Measurements from ENCODE around the gene KRT80.

The KRT80 gene

DNA sequence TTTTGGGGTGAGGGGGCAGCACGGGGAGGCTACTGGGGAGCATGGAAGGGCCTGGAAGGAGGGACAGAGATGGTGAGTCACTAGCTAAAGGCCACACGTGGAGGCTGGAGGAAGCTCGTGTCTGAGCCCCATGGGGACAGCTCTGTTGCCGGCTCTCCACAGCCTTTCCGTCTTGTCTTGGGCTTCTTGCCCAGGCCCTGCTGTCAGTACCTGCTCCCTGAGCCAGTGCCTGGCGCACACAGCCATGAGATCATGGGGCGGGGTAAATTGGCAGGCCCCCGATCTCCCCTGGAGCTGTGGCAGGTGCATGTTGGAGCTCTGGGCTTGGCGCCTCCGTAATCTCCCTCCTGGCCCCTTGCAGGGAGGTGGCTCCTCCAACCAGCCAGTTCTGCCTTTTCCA, 16.1 kb upstream of the KRT80 start:
- no peaks in the 10 kb centered on the region for H3K9me3 Mint-ChIP-seq
- no peaks in the 10 kb centered on the region for H3K36me3 Mint-ChIP-seq
- no peaks in the 10 kb centered on the region for H3K27me3 Mint-ChIP-seq
- no peak overlapping the region for H3K4me3 Mint-ChIP-seq
- H3K27ac Mint-ChIP-seq, result no peak overlapping the region
- peaks cover 4% of the 10 kb centered on the region for H3K4me1 Mint-ChIP-seq

DNA sequence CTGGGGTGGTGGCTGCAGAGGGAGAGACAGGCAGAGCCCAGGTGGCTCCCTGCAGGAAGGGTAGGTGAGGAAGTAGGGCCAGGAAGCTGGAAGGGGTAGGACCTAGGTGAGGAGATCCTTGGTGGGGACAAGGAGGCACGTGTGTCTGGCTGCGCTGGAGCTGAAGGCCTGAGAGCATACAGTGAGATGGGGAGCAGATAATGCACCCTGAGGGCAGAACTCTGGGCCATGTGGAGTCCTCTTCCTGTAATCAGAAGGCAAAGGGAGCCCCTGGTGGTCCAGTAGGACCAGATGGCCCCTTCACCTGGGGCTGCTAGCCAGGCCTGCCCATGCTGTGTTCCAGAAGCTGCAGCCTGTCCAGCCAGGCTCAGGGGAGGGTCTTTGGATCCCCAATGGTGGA, 15.3 kb upstream of the KRT80 start:
- H3K4me3 Mint-ChIP-seq, result no peak overlapping the region
- H3K27ac Mint-ChIP-seq, result no peak overlapping the region
- H3K4me1 Mint-ChIP-seq, result peaks cover 5% of the 10 kb centered on the region
- H3K27me3 Mint-ChIP-seq, result no peaks in the 10 kb centered on the region
- no peaks in the 10 kb centered on the region for H3K36me3 Mint-ChIP-seq
- H3K9me3 Mint-ChIP-seq, result no peaks in the 10 kb centered on the region

DNA sequence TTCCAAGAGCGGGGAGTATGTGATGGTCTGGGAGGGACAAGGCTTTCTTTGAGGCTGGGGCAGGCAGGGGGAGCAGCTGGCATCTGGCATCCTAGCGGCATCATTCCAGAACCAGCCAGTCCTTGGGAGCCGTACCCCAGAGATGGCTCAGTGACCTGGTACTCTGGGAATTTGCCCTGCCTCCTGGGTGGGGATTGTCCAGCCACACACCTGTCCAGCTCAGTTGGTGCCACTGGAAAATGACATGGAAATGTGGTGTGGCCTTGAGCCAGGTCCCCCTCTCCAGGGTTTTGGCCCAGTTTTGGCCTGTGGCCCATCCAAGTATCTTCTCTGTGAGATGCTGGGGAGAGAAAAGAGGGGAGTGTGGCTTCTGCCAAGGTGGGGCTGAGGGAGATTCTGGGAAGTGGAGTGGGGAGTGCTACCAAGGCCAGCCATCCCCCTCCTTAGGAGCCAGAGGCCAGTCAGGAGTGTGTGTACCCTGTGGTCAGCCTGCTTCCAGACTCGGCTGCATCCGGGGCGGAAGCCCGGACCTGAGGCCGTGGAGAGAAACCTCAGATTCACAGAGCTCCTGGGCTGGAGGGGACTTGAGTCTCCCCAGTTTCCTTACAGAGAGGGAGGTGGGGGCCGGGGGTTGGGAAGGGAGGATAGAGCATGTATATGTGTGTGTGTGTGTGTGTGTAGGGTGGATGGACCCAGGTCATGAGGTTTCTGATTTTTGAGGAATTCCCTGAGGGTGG, 14.7 kb upstream of the KRT80 start:
- Mint-ChIP-seq H3K36me3 (no peaks in the 10 kb centered on the region), H3K27ac (no peak overlapping the region), H3K27me3 (no peaks in the 10 kb centered on the region), H3K9me3 (no peaks in the 10 kb centered on the region), H3K4me3 (no peak overlapping the region), H3K4me1 (peaks cover 5% of the 10 kb centered on the region)

DNA sequence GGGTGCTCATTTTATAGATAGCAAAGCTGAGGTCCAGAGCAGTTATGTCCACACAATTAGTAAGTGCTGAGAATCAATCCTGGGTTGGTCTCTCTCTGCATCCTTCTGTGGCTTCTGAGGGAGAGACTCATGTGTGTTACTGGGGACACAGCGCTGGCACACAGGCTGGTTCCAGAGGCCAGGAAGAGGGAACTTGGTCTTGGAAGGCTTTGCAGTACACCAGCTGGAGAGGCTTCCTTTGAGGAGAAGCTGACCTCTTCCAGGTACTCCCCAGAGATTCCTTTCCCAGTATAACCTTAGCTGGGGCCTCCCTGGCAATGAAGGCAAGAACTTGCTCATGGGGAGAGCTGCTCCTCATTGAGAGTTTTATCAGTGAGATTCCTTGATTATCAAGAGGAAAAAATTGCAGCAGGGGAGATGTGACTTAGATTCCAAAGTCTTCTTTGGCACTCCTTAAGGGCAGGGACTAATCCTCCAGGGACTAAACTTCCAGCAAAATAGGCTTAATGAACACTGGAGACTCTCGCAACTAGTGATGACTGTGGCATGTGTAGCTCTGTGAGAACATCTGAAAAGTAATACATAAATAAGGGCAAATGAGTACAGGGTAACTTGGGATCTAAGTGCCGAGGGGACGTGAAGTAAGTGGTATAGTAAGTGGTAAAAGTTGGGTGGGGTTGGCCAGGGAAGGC, 13.9 kb upstream of the KRT80 start:
- Mint-ChIP-seq H3K36me3 (no peaks in the 10 kb centered on the region), H3K27me3 (no peaks in the 10 kb centered on the region), H3K9me3 (no peaks in the 10 kb centered on the region)

DNA sequence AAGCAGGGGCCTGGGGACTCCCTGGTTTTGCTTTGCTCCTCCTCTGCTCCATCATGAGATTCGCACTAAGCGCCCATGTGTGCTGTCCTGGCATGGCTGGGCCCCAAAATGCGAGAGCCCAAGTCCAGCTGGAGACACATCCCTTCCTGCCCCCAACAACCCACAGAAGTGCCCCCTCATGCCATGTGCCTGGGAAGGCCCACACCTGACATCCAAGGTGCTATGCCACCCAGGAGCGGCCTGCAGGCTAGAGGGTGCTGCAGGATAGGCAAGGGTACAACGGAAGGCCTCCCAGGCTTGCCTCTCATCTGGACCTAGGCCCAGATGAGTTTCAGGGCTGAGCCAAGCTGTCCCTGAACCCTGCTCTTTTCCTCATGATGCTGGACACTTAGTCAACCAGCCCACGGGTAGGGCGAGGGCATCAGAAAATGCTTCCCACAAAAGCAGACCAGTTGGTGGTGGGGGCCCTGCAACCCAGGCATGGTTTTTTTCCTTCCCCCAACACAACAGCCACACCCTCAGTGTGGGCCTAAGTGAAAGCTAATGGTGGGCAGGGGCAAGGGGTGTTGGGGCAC, 13.2 kb upstream of the KRT80 start:
- no peak overlapping the region for H3K27ac Mint-ChIP-seq
- no peaks in the 10 kb centered on the region for H3K27me3 Mint-ChIP-seq
- no peaks in the 10 kb centered on the region for H3K36me3 Mint-ChIP-seq
- H3K4me1 Mint-ChIP-seq, result peaks cover 5% of the 10 kb centered on the region
- no peaks in the 10 kb centered on the region for H3K9me3 Mint-ChIP-seq
- H3K4me3 Mint-ChIP-seq, result no peak overlapping the region

More for the DNA sequence above, 13.9 kb upstream of the KRT80 start:
- Mint-ChIP-seq H3K4me1 (peaks cover 5% of the 10 kb centered on the region), H3K4me3 (no peak overlapping the region), H3K27ac (no peak overlapping the region)

DNA sequence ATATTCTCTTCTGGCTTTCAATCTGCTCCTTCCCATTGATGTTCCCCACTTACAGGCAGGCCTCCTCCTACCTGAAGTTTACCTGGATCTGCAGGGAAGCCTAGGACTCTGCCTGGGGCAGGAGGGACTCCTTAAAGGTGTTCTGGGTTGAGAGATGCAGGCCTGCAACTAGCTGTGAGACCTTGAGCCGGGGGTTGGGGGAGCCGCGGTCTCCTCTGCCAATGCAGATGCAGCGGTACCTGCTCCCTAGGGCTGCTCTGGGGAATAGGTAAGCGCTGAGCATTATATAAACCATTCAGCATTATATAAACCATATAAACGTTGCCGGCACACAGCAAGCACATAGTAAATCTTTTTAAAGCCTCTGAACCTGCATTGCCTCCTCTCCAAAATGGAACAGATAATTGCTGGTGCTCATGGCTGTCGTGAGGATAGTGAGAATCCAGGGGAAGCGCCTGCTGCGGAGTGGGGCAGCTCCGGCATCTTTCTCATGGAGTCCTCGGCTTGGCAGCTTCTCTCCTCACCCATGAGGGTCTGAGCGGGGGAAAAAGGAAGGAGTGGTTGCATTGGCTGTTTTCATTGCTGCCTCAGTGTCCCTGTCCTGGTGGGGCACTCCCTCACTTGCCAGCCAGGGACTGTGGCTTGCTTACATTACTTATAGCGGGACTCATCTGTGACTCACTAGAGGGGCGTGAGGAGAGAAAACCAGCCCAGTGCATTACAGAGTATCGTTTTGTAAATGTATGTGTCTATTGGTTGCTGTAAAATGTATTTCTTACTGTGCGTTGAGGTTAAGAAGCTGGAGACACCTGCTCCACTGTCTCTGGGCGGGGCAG, 12.5 kb upstream of the KRT80 start:
- Mint-ChIP-seq H3K27ac (no peak overlapping the region), H3K36me3 (no peaks in the 10 kb centered on the region), H3K4me3 (no peak overlapping the region), H3K4me1 (peaks cover 5% of the 10 kb centered on the region), H3K9me3 (no peaks in the 10 kb centered on the region), H3K27me3 (no peaks in the 10 kb centered on the region)

DNA sequence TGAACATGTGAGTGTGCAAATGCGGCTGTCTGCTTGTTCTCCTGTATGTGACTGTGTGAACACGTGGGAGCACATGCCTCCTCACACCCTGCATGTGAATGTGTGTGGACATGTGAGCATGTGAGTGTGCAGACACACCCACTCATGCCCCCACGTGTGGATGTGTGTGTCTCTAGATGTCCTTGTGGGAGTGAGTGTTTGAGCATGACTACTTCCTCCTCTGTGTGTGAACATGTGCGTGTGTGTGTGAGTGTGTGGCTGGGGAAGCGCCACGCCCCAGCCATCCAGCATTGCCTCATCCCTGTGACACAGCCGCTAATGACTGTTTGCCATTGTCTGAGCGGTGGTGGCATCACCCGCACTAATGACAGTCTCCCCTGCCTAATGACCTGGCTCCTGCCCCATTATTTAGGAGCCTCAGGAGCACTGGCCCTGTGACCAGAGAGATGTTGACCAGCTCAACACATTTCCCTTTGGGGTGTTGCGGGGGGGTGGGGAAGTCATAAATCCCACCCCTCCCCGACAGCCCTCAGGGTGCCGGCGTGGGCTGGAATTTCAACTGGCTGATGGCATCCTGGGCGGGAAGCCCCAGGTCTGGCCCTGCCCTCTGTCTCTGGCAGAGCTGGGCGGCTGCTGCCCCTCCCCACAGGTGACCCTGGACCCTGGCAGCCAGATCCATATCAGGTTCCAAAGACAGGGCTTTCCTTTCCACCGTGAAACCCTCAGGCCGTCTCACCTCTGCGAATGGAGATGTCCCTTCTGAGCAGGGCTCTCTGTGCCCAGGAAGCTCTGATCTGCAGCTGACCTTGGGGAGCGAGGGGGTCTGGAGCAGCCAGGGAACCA, 11.5 kb upstream of the KRT80 start:
- H3K4me3 Mint-ChIP-seq, result no peak overlapping the region
- H3K4me1 Mint-ChIP-seq, result peaks cover 5% of the 10 kb centered on the region
- H3K9me3 Mint-ChIP-seq, result no peaks in the 10 kb centered on the region
- no peaks in the 10 kb centered on the region for H3K36me3 Mint-ChIP-seq
- H3K27ac Mint-ChIP-seq, result peak overlapping the region; percentile 52
- no peaks in the 10 kb centered on the region for H3K27me3 Mint-ChIP-seq

DNA sequence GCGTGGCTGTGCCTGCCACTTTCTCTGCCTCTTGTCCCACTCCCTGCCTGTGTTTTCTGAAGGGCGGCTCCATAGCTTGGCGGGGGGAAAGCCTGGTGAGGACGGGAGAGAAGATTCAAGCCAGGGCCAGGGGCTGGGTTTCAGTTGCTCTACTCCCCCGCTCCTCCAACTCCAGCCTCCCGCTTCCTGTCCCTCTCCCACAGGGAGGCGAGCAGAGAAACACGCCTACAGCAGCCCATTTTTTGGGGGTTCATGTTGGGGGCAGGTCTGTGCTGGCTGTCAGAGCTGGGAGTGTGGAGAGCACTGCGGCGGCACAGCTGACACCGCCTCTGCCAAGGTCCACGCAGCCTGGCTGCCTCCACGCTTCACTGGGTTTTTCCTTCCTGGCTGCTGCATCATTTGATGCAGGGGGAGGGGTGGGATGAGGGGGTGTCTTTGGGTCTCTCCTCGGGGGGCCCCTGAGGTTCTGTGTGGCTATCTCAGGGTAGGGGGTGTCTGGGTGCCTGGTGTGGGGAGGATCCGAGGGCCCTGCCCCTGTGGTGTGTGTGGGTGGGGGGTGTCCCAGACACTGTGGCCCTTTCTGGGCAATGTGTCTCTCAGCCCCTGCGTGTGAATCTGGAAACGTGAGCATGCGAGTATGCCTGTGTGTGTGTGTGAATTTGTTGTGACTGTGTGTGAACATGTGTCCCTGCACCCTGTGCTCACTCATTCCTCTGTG, 10.7 kb upstream of the KRT80 start:
- Mint-ChIP-seq H3K4me3 (no peak overlapping the region), H3K27me3 (no peaks in the 10 kb centered on the region), H3K4me1 (peaks cover 5% of the 10 kb centered on the region)

DNA sequence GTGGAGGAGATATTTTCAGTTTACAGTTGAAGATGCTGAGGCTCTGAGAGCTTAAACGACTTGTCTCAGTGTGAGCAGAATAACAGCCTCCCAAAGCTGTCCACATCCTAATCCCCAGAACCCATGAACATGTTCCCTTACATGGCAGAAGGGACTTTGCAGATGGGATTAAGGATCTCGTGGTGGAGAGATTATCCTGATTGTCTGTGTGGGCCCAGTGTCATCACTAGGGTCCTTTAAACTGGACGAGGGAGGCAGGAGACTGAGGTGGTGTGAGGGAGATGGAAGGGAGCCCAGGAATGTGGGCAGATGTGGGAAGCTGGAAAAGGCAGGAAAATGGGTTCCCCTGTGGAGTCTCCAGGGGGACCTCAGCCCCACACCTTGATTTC, 9.6 kb upstream of the KRT80 start:
- Mint-ChIP-seq H3K27ac (no peak overlapping the region), H3K27me3 (no peaks in the 10 kb centered on the region), H3K9me3 (no peaks in the 10 kb centered on the region), H3K36me3 (no peaks in the 10 kb centered on the region), H3K4me3 (no peak overlapping the region), H3K4me1 (peaks cover 5% of the 10 kb centered on the region)

More for the DNA sequence above, 10.7 kb upstream of the KRT80 start:
- Mint-ChIP-seq H3K36me3 (no peaks in the 10 kb centered on the region), H3K9me3 (no peaks in the 10 kb centered on the region), H3K27ac (no peak overlapping the region)

DNA sequence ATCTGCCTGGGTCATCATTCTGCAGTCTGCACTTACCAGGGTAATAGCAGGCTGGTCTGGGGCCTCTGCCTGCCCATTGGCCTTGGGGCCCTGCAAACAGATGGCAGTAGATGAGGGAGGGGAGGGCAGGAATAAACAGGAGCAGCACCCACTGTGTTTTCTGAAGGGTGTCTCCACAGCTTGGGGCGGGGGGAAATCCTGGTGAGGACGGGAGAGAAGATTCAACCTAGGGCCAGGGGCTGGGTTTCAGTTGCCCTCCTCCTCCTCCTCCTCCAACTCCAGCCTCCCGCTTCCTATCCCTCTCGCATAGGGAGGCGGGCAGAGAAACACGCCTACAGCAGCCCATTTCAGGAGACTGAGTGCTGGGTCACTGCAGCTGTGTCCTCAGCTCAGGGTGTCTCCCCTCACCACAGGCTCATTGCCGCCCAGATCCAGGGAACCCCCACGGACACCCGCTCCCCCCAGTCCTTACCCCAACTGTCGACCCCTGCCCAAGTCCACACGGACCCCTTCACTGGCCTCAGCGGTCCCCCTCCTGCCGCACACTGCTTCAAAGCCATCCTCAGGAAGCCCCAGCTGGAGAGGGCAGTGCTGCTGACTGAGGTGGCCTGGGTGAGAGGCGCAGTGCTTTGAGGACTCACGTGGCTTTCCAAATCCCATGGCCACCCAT, 9.1 kb upstream of the KRT80 start:
- H3K36me3 Mint-ChIP-seq, result no peaks in the 10 kb centered on the region
- H3K27ac Mint-ChIP-seq, result no peak overlapping the region
- H3K27me3 Mint-ChIP-seq, result no peaks in the 10 kb centered on the region
- no peaks in the 10 kb centered on the region for H3K9me3 Mint-ChIP-seq
- H3K4me3 Mint-ChIP-seq, result no peak overlapping the region
- peaks cover 5% of the 10 kb centered on the region for H3K4me1 Mint-ChIP-seq

DNA sequence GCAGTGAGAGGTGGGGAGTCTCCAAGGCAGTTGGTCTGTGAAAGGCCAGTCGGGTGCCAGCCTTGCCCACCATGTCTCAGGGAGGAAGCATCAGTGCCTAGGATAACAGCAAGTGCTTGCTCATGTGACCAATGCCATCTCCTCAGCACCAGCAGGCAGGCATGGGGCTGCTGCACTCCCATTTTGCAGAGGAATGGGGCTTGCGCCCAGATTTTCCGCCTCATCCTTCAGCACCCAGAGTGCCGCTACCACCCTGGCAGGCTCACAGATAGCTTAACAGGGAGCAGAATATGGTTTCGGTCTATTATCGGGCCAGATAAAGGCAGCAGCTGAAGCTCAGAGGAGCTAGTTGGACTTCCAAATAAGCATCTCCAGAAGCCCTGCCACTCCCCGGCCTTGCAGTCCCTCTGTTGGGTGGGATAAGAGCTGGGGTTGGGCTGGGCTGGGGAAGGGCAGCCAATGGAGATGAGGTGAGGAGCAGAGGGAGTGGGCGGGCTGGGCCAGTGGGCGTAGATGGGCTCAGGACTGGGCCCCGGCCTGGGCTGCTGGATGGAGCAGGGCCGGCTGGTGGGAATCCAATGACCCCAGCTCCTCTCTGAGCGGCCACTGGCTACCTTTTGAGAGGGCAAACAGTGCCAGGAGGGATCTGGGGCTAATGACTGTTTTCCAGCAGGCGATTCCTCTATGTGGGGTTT, 8.4 kb upstream of the KRT80 start:
- no peak overlapping the region for H3K27ac Mint-ChIP-seq
- H3K4me1 Mint-ChIP-seq, result peaks cover 5% of the 10 kb centered on the region
- H3K27me3 Mint-ChIP-seq, result no peaks in the 10 kb centered on the region

DNA sequence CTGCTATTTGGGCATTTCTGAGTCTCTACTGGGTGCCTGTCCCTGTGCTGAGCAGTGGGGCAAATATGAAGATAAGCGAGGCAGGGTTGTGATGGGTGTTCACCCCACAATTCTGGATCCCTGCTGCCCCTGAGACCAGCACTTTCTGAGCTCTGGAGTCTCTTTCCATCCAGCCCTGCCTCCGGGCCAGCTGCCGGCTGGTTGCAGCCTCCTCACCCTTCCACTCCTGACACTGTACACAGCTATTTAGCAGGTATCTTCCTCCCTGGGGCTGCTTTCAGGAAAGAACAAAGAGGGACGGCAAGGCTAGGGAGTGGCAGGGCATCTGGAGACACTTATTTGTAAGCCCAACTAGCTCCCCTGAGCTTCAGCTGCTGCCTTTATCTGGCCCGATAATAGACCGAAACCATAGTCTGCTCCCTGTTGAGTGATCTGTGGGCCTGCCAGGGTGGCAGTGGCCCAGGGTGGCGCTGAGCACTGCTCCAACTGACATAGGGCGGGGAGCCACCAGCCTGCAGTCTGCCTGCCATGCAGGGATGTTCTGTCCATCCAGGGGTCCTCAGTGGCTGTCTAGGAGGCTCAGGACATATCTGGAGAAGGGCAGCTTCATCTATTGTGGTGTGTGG, 7.6 kb upstream of the KRT80 start:
- Mint-ChIP-seq H3K27ac (no peak overlapping the region), H3K4me3 (no peak overlapping the region), H3K36me3 (no peaks in the 10 kb centered on the region), H3K4me1 (peaks cover 5% of the 10 kb centered on the region), H3K27me3 (no peaks in the 10 kb centered on the region), H3K9me3 (no peaks in the 10 kb centered on the region)

More for the DNA sequence above, 8.4 kb upstream of the KRT80 start:
- H3K36me3 Mint-ChIP-seq, result no peaks in the 10 kb centered on the region
- H3K4me3 Mint-ChIP-seq, result no peak overlapping the region
- H3K9me3 Mint-ChIP-seq, result no peaks in the 10 kb centered on the region

DNA sequence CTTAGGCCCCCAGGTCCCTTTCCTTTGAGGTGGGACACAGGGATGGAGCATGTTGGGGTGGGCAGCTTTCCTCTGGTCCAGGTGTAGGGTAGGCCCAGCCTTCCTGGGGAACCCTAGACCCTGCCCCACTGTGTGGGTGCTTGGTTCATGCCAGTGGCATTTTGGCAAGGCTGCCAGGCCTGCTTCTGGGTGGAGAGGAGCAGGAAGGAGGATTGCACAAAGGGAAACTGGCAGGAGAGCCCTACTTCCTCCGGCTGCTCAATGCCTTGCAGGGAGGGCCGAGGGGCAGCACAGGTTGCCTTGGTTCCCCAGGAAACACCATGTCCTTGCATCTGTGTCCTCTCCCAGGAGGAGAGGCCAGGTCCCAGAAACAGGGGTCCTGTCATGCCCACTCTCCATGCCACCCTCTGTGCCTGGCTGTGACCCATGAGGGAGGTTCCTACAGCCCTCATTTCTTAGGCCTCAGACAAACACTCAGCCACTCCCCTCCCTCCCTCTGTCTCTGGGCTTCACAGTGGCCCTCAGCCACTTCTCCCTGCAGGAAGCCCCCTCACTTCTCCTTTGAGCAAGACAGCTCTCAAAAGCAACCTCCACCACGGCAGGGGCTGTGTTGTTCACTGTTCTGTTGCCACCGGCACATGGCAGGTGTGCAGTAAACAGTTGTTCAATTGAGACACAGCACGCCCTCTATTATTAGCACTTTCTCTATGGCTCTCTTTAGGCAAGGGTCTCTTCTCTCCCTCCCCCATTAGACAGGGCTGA, 6.8 kb upstream of the KRT80 start:
- Mint-ChIP-seq H3K4me1 (peaks cover 5% of the 10 kb centered on the region), H3K27ac (no peak overlapping the region), H3K36me3 (no peaks in the 10 kb centered on the region), H3K4me3 (no peak overlapping the region), H3K9me3 (no peaks in the 10 kb centered on the region), H3K27me3 (no peaks in the 10 kb centered on the region)
